GM21526 (cell line): ENCODE data around the gene CAPZA1.
"Not testable (repeated sequence)": the region's sequence is repeated elsewhere in the genome, so short reads cannot be mapped to it uniquely, and the experiment has no call there.

Experiments
- ATAC-seq: cut with Tn5 transposase; IDR thresholded peaks from one replicate; pipeline ENCODE4 v1.9.1; 2021; ENCODE audit warnings: moderate library complexity; ENCODE audit not compliant: unreplicated experiment, low FRiP score

CAPZA1 gene

GRCh38 chr1:112619518-112620376 lies at the start of gene CAPZA1:
TSS of gene CAPZA1 (plus strand) at chr1:112619832. CDS start at chr1:112619845, 13 bp downstream.
- ATAC-seq: peak; percentile 72

GRCh38 chr1:112575154-112575804 lies 44.4 kb upstream of the CAPZA1 start:
- ATAC-seq: no peak

DNA sequence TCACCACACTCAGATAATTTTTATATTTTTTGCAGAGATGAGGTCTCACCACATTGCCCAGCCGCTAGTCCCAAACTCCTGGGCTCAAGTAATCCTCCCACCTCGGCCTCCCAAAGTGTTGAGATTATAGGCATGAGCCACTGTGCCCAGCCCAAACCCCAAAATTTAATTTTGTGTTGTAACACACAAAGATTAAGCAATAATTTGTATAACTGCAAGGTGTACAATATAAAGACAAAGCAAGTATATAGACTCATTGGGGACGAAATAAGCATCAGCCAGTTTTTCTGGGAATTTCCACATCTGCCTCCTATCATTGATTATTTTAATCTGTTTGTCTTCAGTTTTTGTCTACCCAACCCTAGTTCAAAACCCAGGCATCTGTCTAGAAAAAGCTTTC lies 43.4 kb upstream of the CAPZA1 start:
- ATAC-seq: no peak

DNA sequence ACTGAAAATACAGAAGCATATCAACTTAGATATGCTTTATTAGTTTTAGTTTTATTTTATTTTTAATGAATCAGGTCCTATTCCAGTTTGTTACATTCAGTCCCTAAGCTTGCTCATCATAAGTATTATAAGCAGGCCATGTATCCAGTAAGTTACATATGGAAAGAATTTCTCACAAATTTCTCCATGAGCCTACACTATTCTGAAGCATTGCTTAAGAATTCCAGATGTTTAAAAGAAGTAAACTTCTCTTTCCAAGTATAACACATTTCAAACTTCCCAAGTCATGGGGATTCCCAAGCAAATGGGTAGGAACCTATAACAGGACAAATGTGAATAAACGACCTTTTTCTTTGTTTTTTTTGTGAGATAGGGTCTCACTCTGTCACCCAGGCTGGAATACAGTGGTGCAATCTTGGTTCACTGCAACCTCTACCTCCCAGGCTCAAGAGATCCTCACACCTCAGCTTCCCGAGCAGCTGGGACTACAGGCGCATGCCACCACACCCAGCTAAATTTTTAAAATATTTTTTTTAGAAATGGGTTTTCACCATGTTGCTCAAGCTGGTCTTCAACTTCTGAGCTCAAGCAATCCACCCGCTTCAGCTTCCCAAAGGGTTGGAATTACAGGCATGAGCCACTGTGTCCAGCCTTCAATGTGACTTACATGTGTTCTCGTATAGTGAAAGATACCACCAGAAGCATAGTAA lies 39.7 kb upstream of the CAPZA1 start:
- no peak for ATAC-seq

DNA sequence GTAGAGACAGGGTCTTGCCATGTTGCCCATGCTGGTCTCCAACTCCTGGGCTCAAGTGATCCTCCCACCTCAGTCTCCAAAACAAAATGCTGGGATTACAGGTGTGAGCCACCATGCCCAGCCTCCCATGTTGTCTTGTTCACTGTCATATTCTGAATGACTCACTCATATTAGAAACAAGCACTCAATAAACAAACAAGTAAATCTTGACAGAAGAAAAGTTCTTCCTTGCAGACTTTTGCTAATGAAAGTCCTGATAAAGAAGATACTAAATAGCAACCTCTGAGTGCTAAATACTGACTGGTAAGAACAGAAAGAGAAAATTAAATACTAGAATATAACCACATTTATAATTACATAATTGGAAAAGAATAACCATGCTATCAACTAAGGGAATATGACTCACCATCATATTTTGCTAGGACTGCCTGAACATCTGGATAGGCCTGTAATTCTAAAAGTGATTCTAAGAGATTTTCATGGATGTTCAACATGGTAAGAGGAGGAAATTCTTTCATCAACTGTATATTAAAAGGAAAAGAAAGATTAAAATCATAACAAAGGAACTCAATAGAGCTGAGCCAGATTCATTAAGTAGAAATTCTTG lies 37.9 kb upstream of the CAPZA1 start:
- ATAC-seq: no peak

- ATAC-seq: no peak
Observed at GRCh38 chr1:112583366-112583765, 36.3 kb upstream of the CAPZA1 start.

GRCh38 chr1:112589766-112590165 lies 29.9 kb upstream of the CAPZA1 start:
- no peak for ATAC-seq

- ATAC-seq: no peak
Observed at GRCh38 chr1:112594208-112594876, 25.3 kb upstream of the CAPZA1 start.

DNA sequence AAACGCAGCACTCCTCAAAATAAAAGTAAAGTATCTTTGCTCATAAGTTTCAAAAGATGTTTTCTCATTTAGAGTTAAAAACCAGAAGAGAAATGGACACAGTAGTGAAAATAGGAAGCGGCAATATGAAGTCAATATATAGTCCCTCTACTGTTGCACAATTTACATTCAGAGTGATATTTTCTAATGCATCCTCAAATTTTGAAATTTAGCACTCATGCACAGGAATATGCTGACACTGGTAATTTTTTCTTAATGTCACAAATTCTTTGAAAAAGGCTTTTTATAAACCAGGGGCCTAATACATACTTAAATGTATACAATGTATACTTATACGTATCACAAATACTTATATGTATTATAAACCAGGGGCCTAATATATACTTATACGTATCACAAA lies 20.2 kb upstream of the CAPZA1 start:
- no peak for ATAC-seq

DNA sequence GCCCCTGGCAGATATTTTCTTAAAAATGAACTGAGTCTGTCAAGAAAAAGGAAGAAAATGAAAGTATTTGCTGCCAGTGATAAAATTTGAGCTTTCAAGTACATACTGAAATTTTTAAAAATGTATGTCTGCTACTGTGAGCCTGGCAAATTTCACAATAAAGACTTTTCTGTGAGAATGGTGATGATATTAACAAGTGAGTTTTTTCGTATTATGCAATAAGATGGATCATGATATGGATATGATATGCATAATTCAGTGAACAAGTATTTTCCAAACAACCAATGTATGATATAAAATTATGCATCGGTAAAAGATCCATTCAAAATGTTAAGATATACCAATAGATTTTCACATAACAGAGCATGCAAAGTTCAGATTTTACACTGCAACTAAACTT lies 16.6 kb upstream of the CAPZA1 start:
- ATAC-seq: no peak

DNA sequence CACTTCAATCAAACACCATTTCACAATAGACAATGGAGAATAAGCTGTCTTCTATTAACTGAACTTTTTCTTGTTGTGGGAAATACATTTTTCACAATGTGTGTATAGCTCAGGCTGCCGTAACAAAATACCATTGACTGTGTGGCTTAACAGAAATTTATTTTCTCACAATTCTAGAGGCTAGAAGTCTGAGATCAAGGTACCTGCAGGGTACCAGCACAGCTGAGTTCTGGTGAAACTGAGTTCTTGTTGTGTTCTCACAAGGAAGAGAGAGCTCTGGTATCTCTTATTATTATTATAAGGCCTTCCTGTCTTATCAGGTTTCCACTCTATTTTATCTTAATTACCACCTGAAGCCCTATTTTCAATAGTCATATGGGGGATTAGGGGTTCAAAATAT lies 16.1 kb upstream of the CAPZA1 start:
- no peak for ATAC-seq

GRCh38 chr1:112605633-112606327 lies 13.9 kb upstream of the CAPZA1 start:
- ATAC-seq: no peak

GRCh38 chr1:112614460-112615065 lies 5.1 kb upstream of the CAPZA1 start:
- no peak for ATAC-seq

- no peak for ATAC-seq
Observed at GRCh38 chr1:112618114-112618720, 1.4 kb upstream of the CAPZA1 start.

GRCh38 chr1:112618721-112619517 lies 713 bp upstream of the CAPZA1 start, which contains the start of gene ST7L:
TSS of gene ST7L (minus strand) at chr1:112619141. CDS start at chr1:112619113, 28 bp downstream.
- ATAC-seq: no peak

GRCh38 chr1:112620377-112620695 lies 704 bp downstream of the CAPZA1 start:
- ATAC-seq: no peak

DNA sequence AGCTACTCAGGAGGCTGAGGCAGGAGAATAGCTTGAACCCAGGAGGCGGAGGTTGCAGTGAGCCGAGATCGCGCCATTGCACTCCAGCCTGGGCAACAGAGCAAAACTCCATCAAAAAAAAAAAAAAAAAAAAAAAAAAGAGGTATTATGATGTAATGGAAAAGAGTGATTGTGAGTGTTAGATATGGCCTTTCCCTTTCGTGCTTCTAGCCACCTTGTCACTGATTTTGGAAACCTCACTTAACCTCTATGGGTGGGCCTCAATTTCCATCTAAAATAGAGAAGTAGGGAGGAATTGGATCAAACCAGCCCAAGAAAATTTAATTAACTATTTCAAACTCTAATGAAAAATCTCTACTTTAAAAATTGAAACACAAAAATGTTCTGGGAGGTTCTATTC lies 4.9 kb downstream of the CAPZA1 start:
- ATAC-seq: not testable (repeated sequence)

- ATAC-seq: no peak
Observed at GRCh38 chr1:112625696-112626095, 6.1 kb downstream of the CAPZA1 start.
